Activated CD4-positive, CD25-positive, alpha-beta regulatory T cell treated with anti-CD3 and anti-CD28 coated beads, Interleukin-2, amount 50 U/mL, for 24 hours (primary cell): ENCODE data around the gene NRP2.

Source experiments
- ATAC-seq, 2 donors: fragments of 150-1000 bp; cut with Tn5 transposase; one replicate each; pipeline ENCODE4 v1.10.0; 2021; ENCODE audit warnings: mild to moderate bottlenecking in 1 of 2, moderate library complexity in 1 of 2

The NRP2 gene

GRCh38 chr2:205682239-205682970 is at the start of gene NRP2:
NRP2 (plus strand) TSS chr2:205682501; CDS start chr2:205683291, 790 bp downstream.
- peak; percentile 71 to 77 for ATAC-seq

GRCh38 chr2:205633994-205634393 is 48.3 kb upstream of the NRP2 start:
- no peak for ATAC-seq

- no peak for ATAC-seq
These were observed 45.6 kb upstream of the NRP2 start for GRCh38 chr2:205636549-205637319.

- no peak for ATAC-seq
These were observed 45.0 kb upstream of the NRP2 start for GRCh38 chr2:205637320-205637602.

- ATAC-seq, result no peak
These were observed 44.4 kb upstream of the NRP2 start for GRCh38 chr2:205637779-205638503.

GRCh38 chr2:205640716-205641115 is 41.6 kb upstream of the NRP2 start:
- no peak for ATAC-seq

GRCh38 chr2:205642599-205643356 is 39.5 kb upstream of the NRP2 start:
- no peak for ATAC-seq

GRCh38 chr2:205643391-205643885 is 38.9 kb upstream of the NRP2 start:
- ATAC-seq, result no peak

GRCh38 chr2:205644018-205644417 is 38.3 kb upstream of the NRP2 start:
- no peak for ATAC-seq

- no peak for ATAC-seq
These were observed 35.6 kb upstream of the NRP2 start for GRCh38 chr2:205646680-205647079.

GRCh38 chr2:205650450-205650849 is 31.9 kb upstream of the NRP2 start:
- ATAC-seq, result no peak

GRCh38 chr2:205650931-205651330 is 31.4 kb upstream of the NRP2 start:
- ATAC-seq, result no peak

- ATAC-seq, result no peak
These were observed 30.6 kb upstream of the NRP2 start for GRCh38 chr2:205651719-205652118.

GRCh38 chr2:205654878-205655605 is 27.3 kb upstream of the NRP2 start:
- no peak for ATAC-seq

GRCh38 chr2:205655779-205656456 is 26.4 kb upstream of the NRP2 start:
- no peak for ATAC-seq

GRCh38 chr2:205656461-205656860 is 25.8 kb upstream of the NRP2 start:
- no peak for ATAC-seq

GRCh38 chr2:205656941-205657340 is 25.4 kb upstream of the NRP2 start:
- ATAC-seq, result no peak

- no peak for ATAC-seq
These were observed 24.7 kb upstream of the NRP2 start for GRCh38 chr2:205657579-205657978.

GRCh38 chr2:205658068-205658467 is 24.2 kb upstream of the NRP2 start:
- ATAC-seq, result no peak

GRCh38 chr2:205658572-205658971 is 23.7 kb upstream of the NRP2 start:
- no peak for ATAC-seq

- no peak for ATAC-seq
These were observed 22.4 kb upstream of the NRP2 start for GRCh38 chr2:205659922-205660321.
